Neural progenitor cell (in vitro differentiated cells): ENCODE results near the gene ZNF343.

Experiments used
- CTCF ChIP-seq: fragments of 200-600 bp; sonication (generic); IDR thresholded peaks from 2 replicates; pipeline ENCODE4 v1.5.1; 2017; ENCODE audit warnings: antibody characterized with exemption, mild to moderate bottlenecking
- EZH2 ChIP-seq: fragments of 200-600 bp; sonication (generic); IDR thresholded peaks from 2 replicates; pipeline ENCODE4 v1.6.1; 2017; ENCODE audit warnings: antibody characterized with exemption, mild to moderate bottlenecking, moderate library complexity

DNA sequence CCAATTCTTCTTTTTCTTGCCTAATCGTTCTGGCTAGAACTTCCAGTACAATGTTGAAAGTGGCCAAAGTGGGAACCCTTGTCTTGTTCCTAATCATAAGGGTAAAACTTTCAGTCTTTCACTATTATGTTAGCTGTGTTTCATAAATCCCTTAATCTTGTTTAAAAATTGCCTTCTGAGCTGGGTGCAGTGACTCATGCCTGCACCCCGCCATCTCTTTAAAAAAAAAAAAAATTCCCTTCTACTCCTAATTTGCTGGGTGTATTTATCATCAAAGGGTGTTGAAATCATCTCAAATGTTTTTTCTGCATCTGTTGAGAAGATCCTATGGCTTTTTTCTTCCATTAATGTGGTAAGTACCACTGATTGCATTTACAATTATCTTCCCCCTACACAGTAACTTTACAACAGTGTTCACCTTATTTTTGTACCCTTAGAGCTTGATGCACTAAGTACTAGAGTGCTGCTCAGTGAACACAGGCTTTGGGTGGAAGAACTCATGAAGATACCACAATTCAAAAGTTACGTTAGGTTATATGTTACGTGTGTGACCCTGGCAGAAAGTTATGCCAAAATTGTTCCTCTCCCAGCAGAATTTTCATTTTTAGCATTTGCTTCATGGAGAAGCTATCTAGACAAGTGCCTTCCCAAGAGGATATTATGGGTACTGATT lies 47.8 kb downstream of the ZNF343 start:
- TF ChIP-seq EZH2: no peak
- no peak for TF ChIP-seq CTCF
